ENCODE results near the gene ZNF214.

- no peak for TF ChIP-seq CTCF (IDR thresholded peaks at IDR 0.05)
- TF ChIP-seq POLR2A (IDR thresholded peaks at IDR 0.05; ENCODE audit: low read depth), result no peak
Observed at GRCh38 chr11:7062534-7062933, 42.4 kb upstream of the ZNF214 start.
